ENCODE data around the gene CYP4A22. TPM values are rescaled to one million over a fixed set of nuclear protein-coding genes. Genes with fewer than 3 reads are reported as not detected.
"Not testable (repeated sequence)": the region's sequence is repeated elsewhere in the genome, so short reads cannot be mapped to it uniquely, and the experiment has no call there.

CYP4A22 gene, protein sequence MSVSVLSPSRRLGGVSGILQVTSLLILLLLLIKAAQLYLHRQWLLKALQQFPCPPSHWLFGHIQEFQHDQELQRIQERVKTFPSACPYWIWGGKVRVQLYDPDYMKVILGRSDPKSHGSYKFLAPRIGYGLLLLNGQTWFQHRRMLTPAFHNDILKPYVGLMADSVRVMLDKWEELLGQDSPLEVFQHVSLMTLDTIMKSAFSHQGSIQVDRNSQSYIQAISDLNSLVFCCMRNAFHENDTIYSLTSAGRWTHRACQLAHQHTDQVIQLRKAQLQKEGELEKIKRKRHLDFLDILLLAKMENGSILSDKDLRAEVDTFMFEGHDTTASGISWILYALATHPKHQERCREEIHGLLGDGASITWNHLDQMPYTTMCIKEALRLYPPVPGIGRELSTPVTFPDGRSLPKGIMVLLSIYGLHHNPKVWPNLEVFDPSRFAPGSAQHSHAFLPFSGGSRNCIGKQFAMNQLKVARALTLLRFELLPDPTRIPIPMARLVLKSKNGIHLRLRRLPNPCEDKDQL
- total RNA-seq (ENCODE audit: low replicate concordance): not detected in 2 replicates

DNA sequence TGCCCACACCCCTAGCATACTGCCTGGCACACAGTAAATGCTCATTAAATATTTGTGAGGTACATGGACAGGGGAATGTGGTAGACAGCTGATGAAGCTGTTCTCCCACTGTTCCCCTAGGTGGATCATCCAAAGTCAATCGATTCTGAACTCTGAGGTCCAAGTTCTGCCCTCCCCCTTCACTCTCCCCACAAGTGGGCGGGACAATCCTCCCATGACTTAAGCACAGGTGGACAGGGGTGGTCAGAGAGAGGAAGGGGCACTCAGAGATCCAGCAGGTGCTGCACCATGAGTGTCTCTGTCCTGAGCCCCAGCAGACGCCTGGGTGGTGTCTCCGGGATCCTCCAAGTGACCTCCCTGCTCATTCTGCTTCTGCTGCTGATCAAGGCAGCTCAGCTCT, at the start of gene CYP4A22:
Gene CYP4A22 (plus strand): TSS at position 244 of the 400 bp plus-strand sequence. CDS start 45 bp downstream, at position 289.
- H3K36me3 ChIP-seq: no peaks in the 10 kb centered on the region
- H3K9me3 ChIP-seq (ENCODE audit: low read depth): no peaks in the 10 kb centered on the region
- no peak within 1 kb of the TSS for H3K4me2 ChIP-seq
- no peak for DNase-seq (ENCODE audit: low spot score)
- H3K79me2 ChIP-seq (ENCODE audit: low read depth): no peaks in the 10 kb centered on the region
- TF ChIP-seq EZH2phosphoT487 (IDR thresholded peaks at IDR 0.05) (no peak), EZH2 (IDR thresholded peaks at IDR 0.05) (no peak)
- TF ChIP-seq, protein P1, sequence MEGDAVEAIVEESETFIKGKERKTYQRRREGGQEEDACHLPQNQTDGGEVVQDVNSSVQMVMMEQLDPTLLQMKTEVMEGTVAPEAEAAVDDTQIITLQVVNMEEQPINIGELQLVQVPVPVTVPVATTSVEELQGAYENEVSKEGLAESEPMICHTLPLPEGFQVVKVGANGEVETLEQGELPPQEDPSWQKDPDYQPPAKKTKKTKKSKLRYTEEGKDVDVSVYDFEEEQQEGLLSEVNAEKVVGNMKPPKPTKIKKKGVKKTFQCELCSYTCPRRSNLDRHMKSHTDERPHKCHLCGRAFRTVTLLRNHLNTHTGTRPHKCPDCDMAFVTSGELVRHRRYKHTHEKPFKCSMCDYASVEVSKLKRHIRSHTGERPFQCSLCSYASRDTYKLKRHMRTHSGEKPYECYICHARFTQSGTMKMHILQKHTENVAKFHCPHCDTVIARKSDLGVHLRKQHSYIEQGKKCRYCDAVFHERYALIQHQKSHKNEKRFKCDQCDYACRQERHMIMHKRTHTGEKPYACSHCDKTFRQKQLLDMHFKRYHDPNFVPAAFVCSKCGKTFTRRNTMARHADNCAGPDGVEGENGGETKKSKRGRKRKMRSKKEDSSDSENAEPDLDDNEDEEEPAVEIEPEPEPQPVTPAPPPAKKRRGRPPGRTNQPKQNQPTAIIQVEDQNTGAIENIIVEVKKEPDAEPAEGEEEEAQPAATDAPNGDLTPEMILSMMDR (IDR thresholded peaks at IDR 0.05): no peak
- no peak within 1 kb of the TSS for H3K4me3 Mint-ChIP-seq
- H3K9me3 Mint-ChIP-seq: no peaks in the 10 kb centered on the region
- no peaks in the 10 kb centered on the region for H3K27me3 ChIP-seq
- H2AFZ ChIP-seq (replicated peaks): no peak within 1 kb of the TSS
- H3K27ac ChIP-seq: no peak within 1 kb of the TSS
- no peak within 1 kb of the TSS for H3K4me3 ChIP-seq
- no peak within 1 kb of the TSS for H3K9ac ChIP-seq
- H3F3A ChIP-seq (ENCODE audit: low read depth): no peaks in the 10 kb centered on the region
- H3K27ac Mint-ChIP-seq: no peak within 1 kb of the TSS
- H3K4me1 ChIP-seq: no peaks in the 10 kb centered on the region
- no peaks in the 10 kb centered on the region for H3K36me3 Mint-ChIP-seq
- H3K4me1 Mint-ChIP-seq: no peaks in the 10 kb centered on the region
- peaks cover 9% of the 10 kb centered on the region for H3K27me3 Mint-ChIP-seq (ENCODE audit: insufficient read depth, low read depth)
- H4K20me1 ChIP-seq (ENCODE audit: low read depth): no peaks in the 10 kb centered on the region

DNA sequence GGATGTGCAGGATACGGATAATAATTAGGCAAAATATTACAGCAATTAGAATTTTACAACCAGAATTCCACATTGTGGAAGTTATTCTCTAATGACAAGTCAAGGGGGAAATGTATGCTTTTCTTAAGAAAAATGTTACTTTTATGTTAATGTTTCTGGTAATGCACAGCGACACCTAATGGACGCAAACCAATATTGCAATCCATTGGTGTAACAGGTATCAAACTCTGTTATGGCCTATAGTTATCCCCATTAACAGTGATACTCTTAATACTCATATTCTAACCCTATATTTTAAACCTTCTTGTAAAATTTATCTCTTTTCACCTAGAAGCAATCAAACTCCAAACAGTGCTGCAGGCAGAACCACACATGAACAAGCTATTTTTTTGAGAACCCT, 47.9 kb upstream of the CYP4A22 start:
- H3K27me3 ChIP-seq; H3K27me3 Mint-ChIP-seq (ENCODE audit: insufficient read depth, low read depth); H3K9ac ChIP-seq; H3K79me2 ChIP-seq (ENCODE audit: low read depth); H3K9me3 ChIP-seq (ENCODE audit: low read depth); H3K36me3 Mint-ChIP-seq; H3K4me3 Mint-ChIP-seq; H4K20me1 ChIP-seq (ENCODE audit: low read depth); H3K4me2 ChIP-seq; H3K27ac ChIP-seq; H3F3A ChIP-seq (ENCODE audit: low read depth); H2AFZ ChIP-seq (replicated peaks); H3K4me1 ChIP-seq; H3K4me3 ChIP-seq; H3K36me3 ChIP-seq; H3K9me3 Mint-ChIP-seq; H3K27ac Mint-ChIP-seq; H3K4me1 Mint-ChIP-seq: not testable (repeated sequence)
- TF ChIP-seq, protein P1 (IDR thresholded peaks at IDR 0.05): peak; percentile 66
- DNase-seq (ENCODE audit: low spot score): peak; percentile 39

DNA sequence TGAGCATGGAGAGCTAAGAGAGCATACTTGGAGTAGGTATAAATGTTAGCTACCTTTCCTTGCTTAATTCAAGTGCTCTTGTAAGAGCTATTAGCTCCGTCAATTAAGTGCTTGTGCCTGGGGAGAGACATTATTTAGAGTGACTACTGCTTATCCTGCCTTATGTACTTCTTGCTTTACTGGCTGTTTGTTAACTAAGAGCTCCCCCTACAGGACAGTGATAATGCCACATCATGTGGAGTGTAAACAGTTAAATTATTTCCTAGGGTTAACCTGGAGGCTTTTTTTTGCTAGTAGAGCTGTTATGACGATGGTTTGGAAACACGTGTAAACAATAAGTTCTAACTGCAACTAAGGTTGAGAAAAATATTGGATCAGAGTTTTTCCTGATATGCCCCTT, 45.8 kb upstream of the CYP4A22 start:
- H3K27me3 Mint-ChIP-seq (ENCODE audit: insufficient read depth, low read depth); H3K36me3 ChIP-seq; H3K79me2 ChIP-seq (ENCODE audit: low read depth); H2AFZ ChIP-seq (replicated peaks); H3K9ac ChIP-seq; H3K4me2 ChIP-seq; H4K20me1 ChIP-seq (ENCODE audit: low read depth); H3K4me3 Mint-ChIP-seq; H3K9me3 Mint-ChIP-seq; H3K27ac Mint-ChIP-seq; DNase-seq (ENCODE audit: low spot score); H3K4me1 ChIP-seq; H3F3A ChIP-seq (ENCODE audit: low read depth); H3K27ac ChIP-seq; H3K27me3 ChIP-seq; H3K36me3 Mint-ChIP-seq; H3K4me1 Mint-ChIP-seq; H3K9me3 ChIP-seq (ENCODE audit: low read depth); H3K4me3 ChIP-seq: not testable (repeated sequence)
- TF ChIP-seq, protein P1 (IDR thresholded peaks at IDR 0.05): peak; percentile 55
